GM12878 (cell line): Measurements from ENCODE around the gene DCDC2. TPM values are rescaled to one million over a fixed set of nuclear protein-coding genes. Genes with fewer than 3 reads are reported as not detected.

Experiments used
- ATAC-seq: fragments of 200-7000 bp; cut with Tn5 transposase; 3 replicates; pipeline ENCODE4 v1.9.1; 2020; ENCODE audit warnings: mild to moderate bottlenecking, moderate library complexity
- BruUV-seq: library from RNA; stranded (reverse); fragments of 400-500 nt; replicated peaks from 2 replicates; lab custom pipeline; 2021; lab: Mats Ljungman, UMichigan
- CTCF ChIA-PET: fragments of 300-600 bp; sonication (Branson Sonifier 250); formaldehyde crosslinking; extraction: SDS; loops from one replicate; lab custom pipeline; 2021; ENCODE audit warnings: inconsistent platforms; lab: Yijun Ruan, JAX
- POLR2A ChIA-PET: fragments of 350-600 bp; formaldehyde crosslinking; extraction: SDS; loops from one replicate; lab custom pipeline; 2021; ENCODE audit warnings: inconsistent platforms; lab: Charles Lee
- RAD21 ChIA-PET: fragments of 300-600 bp; sonication (Branson Sonifier 250); formaldehyde crosslinking; loops from one replicate; lab custom pipeline; 2023; ENCODE audit warnings: antibody characterized with exemption; ENCODE audit not compliant: unreplicated experiment; lab: Charles Lee
- SMC1A ChIA-PET: fragments of 300-600 bp; sonication (Branson Sonifier 250); formaldehyde crosslinking; loops from one replicate; lab custom pipeline; 2023; ENCODE audit not compliant: unreplicated experiment, uncharacterized antibody; lab: Charles Lee
- DNase-seq: peaks from one replicate; pipeline ENCODE4 v3.0.0-alpha.2; 2011; ENCODE audit warnings: low read depth, low spot score
- FAIRE-seq: peaks from 3 replicates; lab custom pipeline; 2011; peaks lifted over from hg19 to GRCh38; lab: Jason Lieb, UNC
- H2AFZ ChIP-seq: 2 replicates; pipeline ENCODE4 v1.6.0; 2011; ENCODE audit warnings: low read depth, low read length, control low read depth; ENCODE audit not compliant: control insufficient read depth
- H3K27ac ChIP-seq: 2 replicates; pipeline ENCODE4 v1.5.1; 2011; ENCODE audit warnings: control low read depth; ENCODE audit not compliant: control insufficient read depth, insufficient read depth
- H3K27me3 ChIP-seq, 2 experiments: replicated peaks in 1 of 2; 2 replicates each; pipeline versions ENCODE4 v1.6.0 to v1.6.1; 2011; ENCODE audit warnings: low read length in 1 of 2; ENCODE audit not compliant: control insufficient read depth in 2 of 2, insufficient read depth in 2 of 2
- H3K36me3 ChIP-seq, 2 experiments: 2 replicates each; pipeline ENCODE4 v1.5.1; 2011; ENCODE audit warnings: low read length in 1 of 2; ENCODE audit not compliant: control insufficient read depth in 2 of 2, insufficient read depth in 2 of 2
- H3K4me1 ChIP-seq: 2 replicates; pipeline ENCODE4 v1.6.1; 2011; ENCODE audit warnings: mild to moderate bottlenecking, low read length, moderate library complexity, mixed read lengths; ENCODE audit not compliant: control insufficient read depth, insufficient read depth
- H3K4me2 ChIP-seq: 2 replicates; pipeline ENCODE4 v1.6.0; 2011; ENCODE audit warnings: control low read depth; ENCODE audit not compliant: control insufficient read depth, insufficient read depth
- H3K4me3 ChIP-seq: fragments of 200-600 bp; sonication (generic); 2 replicates; pipeline ENCODE4 v1.5.1; 2016
- H3K79me2 ChIP-seq: 2 replicates; pipeline ENCODE4 v1.6.0; 2011; ENCODE audit warnings: low read length; ENCODE audit not compliant: control insufficient read depth, insufficient read depth
- H3K9ac ChIP-seq: 2 replicates; pipeline ENCODE4 v1.8.0; 2011; ENCODE audit warnings: low read length, control low read depth, mixed read lengths; ENCODE audit not compliant: control insufficient read depth, insufficient read depth
- H3K9me3 ChIP-seq: replicated peaks from 3 replicates; pipeline ENCODE4 v1.5.1; 2011; ENCODE audit warnings: mild to moderate bottlenecking, low read length; ENCODE audit not compliant: control insufficient read depth, insufficient read depth
- H4K20me1 ChIP-seq: 2 replicates; pipeline ENCODE4 v1.6.0; 2011; ENCODE audit not compliant: control insufficient read depth, insufficient read depth
- ASH2L ChIP-seq: fragments of 300-600, 200-600 bp; sonication (generic); IDR thresholded peaks from 2 replicates; pipeline ENCODE4 v1.6.1; 2017; ENCODE audit warnings: low read depth, mild to moderate bottlenecking, borderline replicate concordance
- CHD1 ChIP-seq: IDR thresholded peaks from 2 replicates; pipeline ENCODE4 v1.6.1; 2012; ENCODE audit warnings: low read depth, low read length, improper control_type of control experiment
- EP300 ChIP-seq, 2 experiments: fragments of 150-350 bp in 1 of 2; IDR thresholded peaks; 2 replicates each; pipeline ENCODE4 v1.6.1; 2011 to 2012; ENCODE audit warnings: low read depth in 2 of 2, low read length in 2 of 2, borderline replicate concordance in 1 of 2, improper control_type of control experiment in 1 of 2, inconsistent platforms in 1 of 2; ENCODE audit not compliant: control insufficient read depth in 1 of 2
- ESRRA ChIP-seq: IDR thresholded peaks from 2 replicates; pipeline ENCODE4 v1.6.1; 2012; ENCODE audit warnings: mild to moderate bottlenecking, low read length, improper control_type of control experiment
- FOS ChIP-seq: IDR thresholded peaks from 3 replicates; pipeline ENCODE4 v1.6.1; 2011; ENCODE audit warnings: borderline replicate concordance; ENCODE audit not compliant: insufficient read length; ENCODE audit errors: extremely low read depth
- IKZF1 ChIP-seq: fragments of 450-650 bp; conservative IDR thresholded peaks from 2 replicates; pipeline ENCODE4 v1.6.1; 2017; ENCODE audit warnings: antibody characterized with exemption, mild to moderate bottlenecking
- IRF4 ChIP-seq: IDR thresholded peaks from 2 replicates; pipeline ENCODE4 v1.6.1; 2011; ENCODE audit warnings: low read depth, low read length
- KLF5 ChIP-seq: fragments of 450-650 bp; IDR thresholded peaks from 2 replicates; pipeline ENCODE4 v1.6.1; 2014; ENCODE audit warnings: mild to moderate bottlenecking; ENCODE audit not compliant: partially characterized antibody
- NFYB ChIP-seq: IDR thresholded peaks from 2 replicates; pipeline ENCODE4 v1.6.1; 2011; ENCODE audit warnings: low read depth, mild to moderate bottlenecking, low read length, improper control_type of control experiment, moderate library complexity; ENCODE audit not compliant: insufficient read depth
- POLR2A ChIP-seq: IDR thresholded peaks from 2 replicates; pipeline ENCODE4 v1.6.1; 2011; ENCODE audit warnings: low read depth, mild to moderate bottlenecking, low read length
- RB1 ChIP-seq: fragments of 450-650 bp; formaldehyde crosslinking; IDR thresholded peaks from 2 replicates; pipeline ENCODE4 v1.6.1; 2017; ENCODE audit warnings: mild to moderate bottlenecking, borderline replicate concordance
- RCOR1 ChIP-seq: conservative IDR thresholded peaks from 2 replicates; pipeline ENCODE4 v1.6.1; 2012; ENCODE audit warnings: low read depth, low read length, improper control_type of control experiment
- SREBF2 ChIP-seq: IDR thresholded peaks from 2 replicates; pipeline ENCODE4 v1.6.1; 2012; ENCODE audit warnings: mild to moderate bottlenecking, low read length
- SUZ12 ChIP-seq: fragments of 200-600 bp; sonication (generic); IDR thresholded peaks from one replicate; pipeline ENCODE4 v1.6.1; 2018; ENCODE audit warnings: antibody characterized with exemption, mild to moderate bottlenecking; ENCODE audit not compliant: unreplicated experiment
- in situ Hi-C: fragments of 300-500 bp; cut with MboI; formaldehyde crosslinking; loops from 9 replicates; pipeline ENCODE4 v1.14.3; 2018; ENCODE audit warnings: mixed read lengths
- intact Hi-C: fragments of 100-400 bp; cut with micrococcal nuclease; formaldehyde crosslinking; loops from one replicate; pipeline ENCODE4 v1.14.2; 2022; ENCODE audit not compliant: unreplicated experiment
- polyA plus RNA-seq, 11 experiments: library from polyadenylated mRNA; depleted of rRNA in 4 of 11; unstranded in 6 of 11; stranded (reverse) in 5 of 11; fragments of >200 nt; fragmentation: Nextera tagmentation in 4 of 11; fragmentation: Illumina TruSeq in 1 of 11; extraction: Ambion mirVana in 4 of 11; extraction: Trizol in 1 of 11; gene quantifications; 1 replicate in 1 of 11; 2 replicates in 10 of 11; pipeline versions ENCODE4 v1.2.1 to v1.2.3, GENCODE V29; 2011 to 2016; ENCODE audit warnings: inconsistent platforms in 2 of 11, missing spikeins in 2 of 11, low read depth in 1 of 11
- total RNA-seq, 4 experiments: library from RNA; depleted of rRNA in 3 of 4; stranded (reverse); fragments of >200 nt in 3 of 4; fragmentation: Illumina TruSeq in 1 of 4; extraction: Trizol in 1 of 4; gene quantifications; 2 replicates each; pipeline versions ENCODE4 v1.2.1 to v1.2.3, GENCODE V29; 2013 to 2021
- TF ChIP-seq, protein P1 (sequence below): fragments of 450-650 bp; formaldehyde crosslinking; IDR thresholded peaks from 2 replicates; pipeline ENCODE4 v1.4.0; 2022; ENCODE audit warnings: mild to moderate bottlenecking, moderate library complexity

Gene DCDC2
- total and polyA plus RNA-seq, 10 of the 15 experiments (the other 5 are each of a cell fraction or from before 2014, with no cell fraction given), result under 0.01 to 0.03 TPM; not detected in 8

DNA sequence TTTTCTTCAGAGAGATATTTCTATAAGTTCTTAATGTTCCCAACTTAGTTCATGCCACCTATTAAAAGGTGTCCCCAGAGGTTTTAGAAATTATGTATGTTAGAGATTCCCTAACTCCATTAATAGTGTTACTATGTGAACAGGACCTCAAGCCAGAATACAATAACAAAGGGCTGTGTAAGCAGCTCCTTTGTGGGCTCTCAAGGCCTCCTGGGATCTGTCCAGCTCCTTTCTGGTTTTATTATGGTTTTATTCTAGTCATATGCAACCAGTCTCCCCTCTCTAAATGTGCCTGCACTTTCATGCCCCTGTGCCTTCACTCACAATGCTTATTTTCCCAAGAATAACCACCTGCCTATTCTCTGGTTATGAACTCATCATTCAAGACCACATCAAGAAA is 209.2 kb downstream of the DCDC2 start:
- ATAC-seq, result no peak
- no TSS peak for BruUV-seq
- ChIA-PET SMC1A (no interaction called here), POLR2A (no interaction called here), CTCF (no interaction called here), RAD21 (no interaction called here)
- H3K4me1 ChIP-seq, result no peaks in the 10 kb centered on the region
- no peaks in the 10 kb centered on the region for H3K36me3 ChIP-seq
- no peak for FAIRE-seq
- no peaks in the 10 kb centered on the region for H3K9me3 ChIP-seq
- no peaks in the 10 kb centered on the region for H3K27me3 ChIP-seq
- H2AFZ ChIP-seq, result no peak overlapping the region
- H3K9ac ChIP-seq, result no peak overlapping the region
- H3K4me3 ChIP-seq, result no peak overlapping the region
- H4K20me1 ChIP-seq, result no peaks in the 10 kb centered on the region
- no peak for DNase-seq
- no peak for TF ChIP-seq ESRRA
- no peak for TF ChIP-seq ASH2L
- no peak for TF ChIP-seq EP300 (IDR thresholded peaks at IDR 0.05; ENCODE audit: borderline replicate concordance in 1 of 2, control insufficient read depth in 1 of 2, low read depth in 2 of 2, low read length in 2 of 2)
- no peak for TF ChIP-seq RB1
- no peak for TF ChIP-seq IRF4
- TF ChIP-seq IKZF1, result no peak
- no peak for TF ChIP-seq NFYB
- no peak for TF ChIP-seq POLR2A
- no peak for TF ChIP-seq CHD1
- no peak for TF ChIP-seq FOS
- no peak for TF ChIP-seq SREBF2
- TF ChIP-seq RCOR1, result no peak
- no peak for TF ChIP-seq SUZ12
- TF ChIP-seq, protein P1, sequence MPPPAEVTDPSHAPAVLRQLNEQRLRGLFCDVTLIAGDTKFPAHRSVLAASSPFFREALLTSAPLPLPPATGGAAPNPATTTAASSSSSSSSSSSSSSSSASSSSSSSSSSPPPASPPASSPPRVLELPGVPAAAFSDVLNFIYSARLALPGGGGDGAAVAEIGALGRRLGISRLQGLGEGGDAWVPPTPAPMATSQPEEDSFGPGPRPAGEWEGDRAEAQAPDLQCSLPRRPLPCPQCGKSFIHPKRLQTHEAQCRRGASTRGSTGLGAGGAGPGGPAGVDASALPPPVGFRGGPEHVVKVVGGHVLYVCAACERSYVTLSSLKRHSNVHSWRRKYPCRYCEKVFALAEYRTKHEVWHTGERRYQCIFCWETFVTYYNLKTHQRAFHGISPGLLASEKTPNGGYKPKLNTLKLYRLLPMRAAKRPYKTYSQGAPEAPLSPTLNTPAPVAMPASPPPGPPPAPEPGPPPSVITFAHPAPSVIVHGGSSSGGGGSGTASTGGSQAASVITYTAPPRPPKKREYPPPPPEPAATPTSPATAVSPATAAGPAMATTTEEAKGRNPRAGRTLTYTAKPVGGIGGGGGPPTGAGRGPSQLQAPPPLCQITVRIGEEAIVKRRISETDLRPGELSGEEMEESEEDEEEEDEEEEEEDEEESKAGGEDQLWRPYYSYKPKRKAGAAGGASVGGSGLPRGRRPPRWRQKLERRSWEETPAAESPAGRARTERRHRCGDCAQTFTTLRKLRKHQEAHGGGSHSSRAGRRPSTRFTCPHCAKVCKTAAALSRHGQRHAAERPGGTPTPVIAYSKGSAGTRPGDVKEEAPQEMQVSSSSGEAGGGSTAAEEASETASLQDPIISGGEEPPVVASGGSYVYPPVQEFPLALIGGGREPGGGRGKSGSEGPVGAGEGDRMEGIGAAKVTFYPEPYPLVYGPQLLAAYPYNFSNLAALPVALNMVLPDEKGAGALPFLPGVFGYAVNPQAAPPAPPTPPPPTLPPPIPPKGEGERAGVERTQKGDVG (CRISPR knock-in tag), result no peak
- TF ChIP-seq KLF5, result no peak
- intact Hi-C loops, result no loop called here
- no peaks in the 10 kb centered on the region for H3K79me2 ChIP-seq
- in situ Hi-C loops, result no loop called here
- H3K4me2 ChIP-seq, result no peak overlapping the region
- H3K27ac ChIP-seq, result no peak overlapping the region
